H1 (cell line): ENCODE measurements around the gene TPBG. TPM values are rescaled to one million over a fixed set of nuclear protein-coding genes. Genes with fewer than 3 reads are reported as not detected.

Source experiments
- CTCF ChIA-PET: fragments of 300-600 bp; sonication (Branson Sonifier 250); formaldehyde crosslinking; loops from one replicate; lab custom pipeline; 2021; ENCODE audit not compliant: partially characterized antibody; lab: Charles Lee
- POLR2A ChIA-PET: fragments of 300-600 bp; sonication (Branson Sonifier 250); formaldehyde crosslinking; loops from one replicate; lab custom pipeline; 2021; ENCODE audit warnings: inconsistent platforms; ENCODE audit not compliant: partially characterized antibody; lab: Charles Lee
- DNase-seq, 2 experiments: peaks; one replicate each; pipeline versions ENCODE4 v3.0.0 to v3.0.0-alpha.2; 2010 to 2022; ENCODE audit warnings: low spot score in 2 of 2, low read depth in 1 of 2, mixed read lengths in 1 of 2
- FAIRE-seq: peaks from 2 replicates; lab custom pipeline; 2011; peaks lifted over from hg19 to GRCh38; lab: Jason Lieb, UNC
- H2AFZ ChIP-seq: 2 replicates; pipeline ENCODE4 v1.8.1; 2012; ENCODE audit warnings: low read length, inconsistent platforms
- H2AK5ac ChIP-seq: 2 replicates; pipeline ENCODE4 v1.6.1; 2013; ENCODE audit warnings: low read depth, low read length
- H2BK120ac ChIP-seq: replicated peaks from 2 replicates; pipeline ENCODE3; 2013; ENCODE audit warnings: low read depth, low read length, inconsistent platforms
- H2BK12ac ChIP-seq: 2 replicates; pipeline ENCODE4 v1.6.1; 2013; ENCODE audit warnings: low read depth, low read length
- H2BK15ac ChIP-seq: 2 replicates; pipeline ENCODE4 v1.6.1; 2013; ENCODE audit warnings: low read length
- H2BK20ac ChIP-seq: 2 replicates; pipeline ENCODE4 v1.6.1; 2013; ENCODE audit warnings: low read length
- H2BK5ac ChIP-seq: 2 replicates; pipeline ENCODE4 v1.6.1; 2013; ENCODE audit warnings: low read depth, low read length
- H3K14ac ChIP-seq: 2 replicates; pipeline ENCODE4 v1.6.1; 2013; ENCODE audit warnings: inconsistent platforms; ENCODE audit not compliant: insufficient read length
- H3K18ac ChIP-seq: 2 replicates; pipeline ENCODE4 v1.6.1; 2013; ENCODE audit warnings: low read length; ENCODE audit errors: extremely low read depth
- H3K23ac ChIP-seq: 2 replicates; pipeline ENCODE4 v1.6.1; 2013; ENCODE audit warnings: inconsistent platforms; ENCODE audit not compliant: insufficient read length
- H3K23me2 ChIP-seq: 2 replicates; pipeline ENCODE4 v1.6.1; 2013; ENCODE audit warnings: low read depth, low read length
- H3K27ac ChIP-seq: 2 replicates; pipeline ENCODE4 v1.6.1; 2011; ENCODE audit warnings: low read depth, low read length, inconsistent platforms
- H3K27me3 ChIP-seq, 4 experiments: replicated peaks in 1 of 4; 1 replicate in 1 of 4; 2 replicates in 3 of 4; pipeline versions ENCODE4 v1.6.1 to v1.8.1; 2011 to 2013; ENCODE audit warnings: low read length in 3 of 4, mild to moderate bottlenecking in 3 of 4, inconsistent platforms in 2 of 4, mixed read lengths in 2 of 4, moderate library complexity in 1 of 4; ENCODE audit not compliant: control insufficient read depth in 3 of 4, insufficient read depth in 3 of 4; ENCODE audit errors: extremely low read depth in 1 of 4
- H3K36me3 ChIP-seq, 4 experiments: 2 replicates each; pipeline versions ENCODE4 v1.6.1 to v1.8.1; 2011 to 2013; ENCODE audit warnings: mild to moderate bottlenecking in 4 of 4, low read length in 3 of 4, moderate library complexity in 2 of 4, control low read depth in 1 of 4, inconsistent platforms in 1 of 4; ENCODE audit not compliant: insufficient read depth in 4 of 4, control insufficient read depth in 2 of 4
- H3K4ac ChIP-seq: replicated peaks from 2 replicates; pipeline ENCODE3; 2013; ENCODE audit warnings: low read length, low read depth, mixed read lengths, inconsistent platforms; ENCODE audit not compliant: insufficient read length
- H3K4me1 ChIP-seq, 4 experiments: replicated peaks in 1 of 4; 1 replicate in 1 of 4; 2 replicates in 3 of 4; pipeline versions ENCODE4 v1.6.1 to v1.8.1; 2011 to 2013; ENCODE audit warnings: low read length in 3 of 4, inconsistent platforms in 2 of 4, mixed read lengths in 1 of 4; ENCODE audit not compliant: insufficient read depth in 4 of 4, control insufficient read depth in 3 of 4
- H3K4me2 ChIP-seq, 2 experiments: 2 replicates each; pipeline versions ENCODE4 v1.6.1 to v1.8.1; 2011 to 2013; ENCODE audit warnings: low read depth in 2 of 2, low read length in 2 of 2, control low read depth in 1 of 2, inconsistent platforms in 1 of 2, mild to moderate bottlenecking in 1 of 2; ENCODE audit not compliant: insufficient read depth in 1 of 2
- H3K4me3 ChIP-seq, 4 experiments: fragments of 200-600, 300-600 bp in 1 of 4; sonication (generic), shearing (Covaris generic), sonication (Bioruptor Twin) in 1 of 4; 2 replicates each; pipeline versions ENCODE4 v1.5.1 to v1.8.1; 2011 to 2016; ENCODE audit warnings: low read length in 4 of 4, low read depth in 3 of 4, control low read depth in 2 of 4, inconsistent platforms in 2 of 4, mild to moderate bottlenecking in 2 of 4, mixed read lengths in 1 of 4, moderate library complexity in 1 of 4; ENCODE audit not compliant: insufficient read depth in 2 of 4; ENCODE audit errors: extremely low read depth in 1 of 4
- H3K56ac ChIP-seq: replicated peaks from 2 replicates; pipeline ENCODE3; 2013; ENCODE audit warnings: low read depth, mild to moderate bottlenecking, mixed read lengths, low read length, inconsistent platforms; ENCODE audit not compliant: insufficient read length
- H3K79me1 ChIP-seq: 2 replicates; pipeline ENCODE4 v1.6.1; 2013; ENCODE audit warnings: low read depth, low read length, control low read depth
- H3K79me2 ChIP-seq, 2 experiments: 2 replicates each; pipeline versions ENCODE4 v1.6.1 to v1.8.1; 2012 to 2013; ENCODE audit warnings: low read length in 2 of 2, mild to moderate bottlenecking in 2 of 2, inconsistent platforms in 1 of 2; ENCODE audit not compliant: insufficient read depth in 2 of 2, control insufficient read depth in 1 of 2
- H3K9ac ChIP-seq, 4 experiments: replicated peaks in 1 of 4; 1 replicate in 1 of 4; 2 replicates in 3 of 4; pipeline versions ENCODE4 v1.6.1 to v1.8.1; 2011 to 2013; ENCODE audit warnings: low read depth in 3 of 4, low read length in 3 of 4, control low read depth in 2 of 4, mild to moderate bottlenecking in 2 of 4, moderate library complexity in 2 of 4, inconsistent platforms in 1 of 4; ENCODE audit errors: extremely low read depth in 1 of 4
- H3K9me3 ChIP-seq, 2 experiments: 2 replicates each; pipeline versions ENCODE4 v1.6.1 to v1.8.1; 2012 to 2013; ENCODE audit warnings: mild to moderate bottlenecking in 2 of 2, moderate library complexity in 2 of 2, control low read depth in 1 of 2, inconsistent platforms in 1 of 2, low read depth in 1 of 2, low read length in 1 of 2, mixed read lengths in 1 of 2; ENCODE audit not compliant: insufficient read depth in 2 of 2
- H4K20me1 ChIP-seq, 2 experiments: replicated peaks in 1 of 2; 2 replicates each; pipeline versions ENCODE3 to v1.8.1; 2011 to 2013; ENCODE audit warnings: inconsistent platforms in 2 of 2, low read length in 2 of 2, mild to moderate bottlenecking in 1 of 2; ENCODE audit not compliant: insufficient read depth in 2 of 2, control insufficient read depth in 1 of 2
- H4K5ac ChIP-seq: 2 replicates; pipeline ENCODE4 v1.6.1; 2013; ENCODE audit warnings: low read length, low read depth, mixed read lengths, inconsistent platforms; ENCODE audit not compliant: insufficient read length
- H4K8ac ChIP-seq: 2 replicates; pipeline ENCODE4 v1.8.0; 2013; ENCODE audit warnings: mild to moderate bottlenecking, moderate library complexity, low read length, inconsistent platforms; ENCODE audit not compliant: insufficient read depth; ENCODE audit errors: extremely low read depth
- H4K91ac ChIP-seq: replicated peaks from 2 replicates; pipeline ENCODE3; 2013; ENCODE audit warnings: low read length, mixed read lengths, inconsistent platforms; ENCODE audit not compliant: insufficient read length
- CBX5 ChIP-seq: fragments of 300-800, 300-1000 bp; sonication (generic); IDR thresholded peaks from 2 replicates; pipeline ENCODE4 v1.7.1; 2016; ENCODE audit warnings: antibody characterized with exemption, low read length, low read depth
- CTCF ChIP-seq, 3 experiments: IDR thresholded peaks; 1 replicate in 2 of 3; 2 replicates in 1 of 3; pipeline versions ENCODE4 v1.5.1 to v1.6.1; 2011; ENCODE audit warnings: low read length in 3 of 3, mild to moderate bottlenecking in 3 of 3, inconsistent platforms in 2 of 3, low read depth in 1 of 3, moderate library complexity in 1 of 3; ENCODE audit not compliant: insufficient read depth in 1 of 3; ENCODE audit errors: control extremely low read depth in 1 of 3
- KDM4A ChIP-seq: IDR thresholded peaks from one replicate; pipeline ENCODE4 v1.7.1; 2012; ENCODE audit warnings: low read depth, mild to moderate bottlenecking, moderate library complexity, low read length, inconsistent platforms; ENCODE audit not compliant: severe bottlenecking
- RNF2 ChIP-seq: fragments of 200-900, 300-1000 bp; sonication (generic); IDR thresholded peaks from 2 replicates; pipeline ENCODE4 v1.7.1; 2016; ENCODE audit warnings: borderline replicate concordance, low read depth, mild to moderate bottlenecking, antibody characterized with exemption, low read length; ENCODE audit not compliant: poor library complexity, severe bottlenecking; ENCODE audit errors: missing control alignments
- WGBS, 2 experiments: shearing (Covaris generic) in 1 of 2; methylation state at CpG; one replicate each; pipeline versions ENCODE4 v1.1.6 to v1.1.7; 2013 to 2015; ENCODE audit warnings: low lambda C conversion rate in 2 of 2, mixed read lengths in 2 of 2, inconsistent platforms in 1 of 2, low coverage in 1 of 2, missing lambda C conversion rate in 1 of 2; ENCODE audit not compliant: insufficient replicate concordance in 2 of 2, insufficient coverage in 1 of 2, insufficient read length in 1 of 2; ENCODE audit errors: extremely low coverage in 1 of 2, missing lambda C conversion rate in 1 of 2; 5-methylcytosine and 5-hydroxymethylcytosine counted together
- long read RNA-seq, 2 experiments: library from RNA in 1 of 2; library from capped mRNA in 1 of 2; stranded (forward); transcript quantifications; one replicate each; pipeline ENCODE4 v2.0.0, GENCODE V29; 2021; ENCODE audit warnings: inconsistent platforms in 1 of 2
- polyA minus RNA-seq, 3 experiments: library from RNA; depleted of rRNA, polyadenylated mRNA; stranded (reverse); fragments of >200 nt; gene quantifications; 1 replicate in 2 of 3; 2 replicates in 1 of 3; pipeline ENCODE4 v1.2.3, GENCODE V29; 2011
- polyA plus RNA-seq, 7 experiments: library from polyadenylated mRNA; depleted of rRNA in 3 of 7; stranded (reverse) in 5 of 7; unstranded in 2 of 7; fragments of >200 nt in 5 of 7; fragments of 200-250 nt in 2 of 7; gene quantifications; 1 replicate in 5 of 7; 2 replicates in 1 of 7; 4 replicates in 1 of 7; pipeline versions ENCODE4 v1.2.1 to v1.2.3, GENCODE V29; 2011 to 2013; ENCODE audit warnings: missing spikeins in 2 of 7, mixed read lengths in 2 of 7
- total RNA-seq: library from RNA; stranded (reverse); fragmentation: NEBNext Ultra II Directional; extraction: Animal tissue kit (Norgen Biotek cat#: 25700); gene quantifications from 2 replicates; pipeline ENCODE4 v1.2.1, GENCODE V29; 2021

Gene TPBG
- total RNA-seq (28.4 and 29.5 TPM in 2 replicates), polyA plus RNA-seq (2011; rRNA removed) (33.6 and 44.1 TPM in 2 replicates), polyA minus RNA-seq (2011; rRNA and poly(A)+ RNA removed) (15.7 and 15.9 TPM in 2 replicates)
- 31.6 TPM for polyA plus RNA-seq (2011; cell fraction: cytosol; rRNA removed)
- 72.3 TPM for polyA plus RNA-seq (2011; cell fraction: nucleus; rRNA removed)
- 20.7 to 25.7 TPM (median 23.0 TPM) in 4 replicates for polyA plus RNA-seq (2012, experiment 1 of 2)
- 16.8 TPM for polyA plus RNA-seq (2012, experiment 2 of 2)
- 47.0 TPM for polyA plus RNA-seq (2013, experiment 1 of 2)
- polyA plus RNA-seq (2013, experiment 2 of 2), result 43.4 TPM
- polyA minus RNA-seq (2011; cell fraction: cytosol; rRNA and poly(A)+ RNA removed), result 20.0 TPM
- 51.8 TPM for polyA minus RNA-seq (2011; cell fraction: nucleus; rRNA and poly(A)+ RNA removed)
- long read RNA-seq, experiment 1, full-length matches to known transcripts, result 9 of 34 reads
- long read RNA-seq, experiment 1, partial matches to known transcripts, result 21 of 34 reads
- long read RNA-seq, experiment 1, other reads (novel, unspliced or antisense), result 4 of 34 reads
- long read RNA-seq, experiment 2, result 0 reads

GRCh38 chr6:82363428-82364086, at the start of gene TPBG:
TPBG (plus strand) TSS chr6:82363817; CDS start chr6:82364962, 1,145 bp downstream.
- FAIRE-seq (peak; percentile 48), DNase-seq (peak; percentile 82 to 90)
- H3K23me2 ChIP-seq, result peaks cover 10% of the 10 kb centered on the region; the same call in 1 of the 2 replicates
- no peak within 1 kb of the TSS for H2BK120ac ChIP-seq
- H3K4me3 ChIP-seq, result peak within 1 kb of the TSS; percentile 70 to 97 (median 80)
- no peaks in the 10 kb centered on the region for H3K9me3 ChIP-seq
- H3K56ac ChIP-seq, result peak within 1 kb of the TSS; percentile 75
- H3K4ac ChIP-seq, result no peak within 1 kb of the TSS
- H3K14ac ChIP-seq, result no peak within 1 kb of the TSS
- POLR2A ChIA-PET, result interaction anchor here (1.0 to 1.5 kb wide), 4 partner anchors 30 to 702 kb away, joined by 3 to 4 read pairs (median 3); partner anchors contain the start of gene UBE3D
- no peak within 1 kb of the TSS for H3K23ac ChIP-seq
- peak within 1 kb of the TSS; percentile 55; the same call in 1 of the 2 replicates for H2BK12ac ChIP-seq
- H2BK5ac ChIP-seq, result peak within 1 kb of the TSS; percentile 89; the same call in 1 of the 2 replicates
- H2BK15ac ChIP-seq, result 0 out of 2 replicates have a peak within 1 kb of the TSS, but pooled peaks have one; percentile 96
- no peaks in the 10 kb centered on the region for H3K79me1 ChIP-seq
- H2BK20ac ChIP-seq, result no peak within 1 kb of the TSS; the same call in 1 of the 2 replicates
- peaks cover 5 to 16% (median 7%) of the 10 kb centered on the region in 4 experiments for H3K4me1 ChIP-seq
- CTCF ChIA-PET, result interaction anchor here (0.6 to 3.3 kb wide), 20 partner anchors 14 to 694 kb away, joined by 3 to 27 read pairs (median 4); no protein-coding TSS in a partner anchor
- H4K91ac ChIP-seq, result peak within 1 kb of the TSS; percentile 84
- H4K5ac ChIP-seq, result peak within 1 kb of the TSS; percentile 20
- peaks cover 0 to 21% of the 10 kb centered on the region in 2 experiments; a peak in 3 of 4 replicates for H3K79me2 ChIP-seq
- H3K4me2 ChIP-seq, result peak within 1 kb of the TSS; percentile 83 to 98
- H3K18ac ChIP-seq, result peak within 1 kb of the TSS; percentile 92
- peak within 1 kb of the TSS; percentile 99 for H2AFZ ChIP-seq
- 1% methylated on average over 35 of the region's 41 CpGs; no CpG with 5 or more reads in 1 of the 2 experiments for WGBS, 2 experiments
- H3K27ac ChIP-seq, result peak within 1 kb of the TSS; percentile 57; the same call in 1 of the 2 replicates
- H2AK5ac ChIP-seq, result no peak within 1 kb of the TSS
- H3K27me3 ChIP-seq, result no peaks in the 10 kb centered on the region; a peak in 1 of 7 replicates
- peak within 1 kb of the TSS; percentile 39 for H4K8ac ChIP-seq
- H4K20me1 ChIP-seq, result peaks cover 0 to 3% of the 10 kb centered on the region in 2 experiments
- peaks cover 0 to 11% (median 2%) of the 10 kb centered on the region in 4 experiments; a peak in 2 of 8 replicates for H3K36me3 ChIP-seq
- H3K9ac ChIP-seq, result peak within 1 kb of the TSS; percentile 45 to 86 (median 68)
- TF ChIP-seq RNF2 (no peak), CBX5 (no peak), CTCF (IDR thresholded peaks at IDR 0.05; ENCODE audit: control extremely low read depth in 1 of 3, insufficient read depth in 1 of 3, low read depth in 1 of 3, low read length in 3 of 3) (peak; percentile 51 to 71 (median 65); a peak in 3 of 4 replicates), KDM4A (peak; percentile 55)
